Prostate gland (tissue), 2 donors: ENCODE data around the gene MOK.

ENCODE experiments used
- POLR2AphosphoS5 ChIP-seq: sonication (generic); formaldehyde crosslinking; IDR thresholded peaks from one replicate; pipeline ENCODE4 v1.6.1; 2017; ENCODE audit warnings: antibody characterized with exemption
- TF ChIP-seq, protein P1 (sequence below), 4 experiments: fragments of 200-600 bp in 2 of 4; fragments of 450-650 bp in 2 of 4; sonication (generic) in 2 of 4; IDR thresholded peaks; 1 replicate in 3 of 4; 2 replicates in 1 of 4; pipeline ENCODE4 v1.5.1; 2016 to 2019; ENCODE audit warnings: antibody characterized with exemption in 4 of 4, mild to moderate bottlenecking in 2 of 4, moderate library complexity in 2 of 4

GRCh38 chr14:102293781-102294180, 11.2 kb downstream of the MOK start:
- TF ChIP-seq, protein P1, sequence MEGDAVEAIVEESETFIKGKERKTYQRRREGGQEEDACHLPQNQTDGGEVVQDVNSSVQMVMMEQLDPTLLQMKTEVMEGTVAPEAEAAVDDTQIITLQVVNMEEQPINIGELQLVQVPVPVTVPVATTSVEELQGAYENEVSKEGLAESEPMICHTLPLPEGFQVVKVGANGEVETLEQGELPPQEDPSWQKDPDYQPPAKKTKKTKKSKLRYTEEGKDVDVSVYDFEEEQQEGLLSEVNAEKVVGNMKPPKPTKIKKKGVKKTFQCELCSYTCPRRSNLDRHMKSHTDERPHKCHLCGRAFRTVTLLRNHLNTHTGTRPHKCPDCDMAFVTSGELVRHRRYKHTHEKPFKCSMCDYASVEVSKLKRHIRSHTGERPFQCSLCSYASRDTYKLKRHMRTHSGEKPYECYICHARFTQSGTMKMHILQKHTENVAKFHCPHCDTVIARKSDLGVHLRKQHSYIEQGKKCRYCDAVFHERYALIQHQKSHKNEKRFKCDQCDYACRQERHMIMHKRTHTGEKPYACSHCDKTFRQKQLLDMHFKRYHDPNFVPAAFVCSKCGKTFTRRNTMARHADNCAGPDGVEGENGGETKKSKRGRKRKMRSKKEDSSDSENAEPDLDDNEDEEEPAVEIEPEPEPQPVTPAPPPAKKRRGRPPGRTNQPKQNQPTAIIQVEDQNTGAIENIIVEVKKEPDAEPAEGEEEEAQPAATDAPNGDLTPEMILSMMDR (IDR thresholded peaks at IDR 0.05): no peak
- TF ChIP-seq POLR2AphosphoS5: no peak
